Tibial nerve (tissue), 4 donors: ENCODE results near the gene MAN1B1.

Experiments used
- EP300 ChIP-seq, 2 donors: sonication (generic); formaldehyde crosslinking; IDR thresholded peaks; one replicate each; pipeline ENCODE4 v1.6.1; 2017; ENCODE audit warnings: antibody characterized with exemption in 2 of 2, mild to moderate bottlenecking in 1 of 2
- POLR2A ChIP-seq, 2 donors: fragments of 450-650 bp; IDR thresholded peaks; one replicate each; pipeline ENCODE4 v1.6.1; 2017; ENCODE audit warnings: antibody characterized with exemption in 2 of 2, mild to moderate bottlenecking in 2 of 2, moderate library complexity in 2 of 2
- TF ChIP-seq, protein P1 (sequence below), 5 experiments: fragments of 200-600 bp in 3 of 5; fragments of 450-650 bp in 2 of 5; sonication (generic) in 3 of 5; IDR thresholded peaks; one replicate each; pipeline ENCODE4 v1.5.1; 2016 to 2019; ENCODE audit warnings: antibody characterized with exemption in 5 of 5, mild to moderate bottlenecking in 3 of 5, moderate library complexity in 2 of 5

- TF ChIP-seq, protein P1, sequence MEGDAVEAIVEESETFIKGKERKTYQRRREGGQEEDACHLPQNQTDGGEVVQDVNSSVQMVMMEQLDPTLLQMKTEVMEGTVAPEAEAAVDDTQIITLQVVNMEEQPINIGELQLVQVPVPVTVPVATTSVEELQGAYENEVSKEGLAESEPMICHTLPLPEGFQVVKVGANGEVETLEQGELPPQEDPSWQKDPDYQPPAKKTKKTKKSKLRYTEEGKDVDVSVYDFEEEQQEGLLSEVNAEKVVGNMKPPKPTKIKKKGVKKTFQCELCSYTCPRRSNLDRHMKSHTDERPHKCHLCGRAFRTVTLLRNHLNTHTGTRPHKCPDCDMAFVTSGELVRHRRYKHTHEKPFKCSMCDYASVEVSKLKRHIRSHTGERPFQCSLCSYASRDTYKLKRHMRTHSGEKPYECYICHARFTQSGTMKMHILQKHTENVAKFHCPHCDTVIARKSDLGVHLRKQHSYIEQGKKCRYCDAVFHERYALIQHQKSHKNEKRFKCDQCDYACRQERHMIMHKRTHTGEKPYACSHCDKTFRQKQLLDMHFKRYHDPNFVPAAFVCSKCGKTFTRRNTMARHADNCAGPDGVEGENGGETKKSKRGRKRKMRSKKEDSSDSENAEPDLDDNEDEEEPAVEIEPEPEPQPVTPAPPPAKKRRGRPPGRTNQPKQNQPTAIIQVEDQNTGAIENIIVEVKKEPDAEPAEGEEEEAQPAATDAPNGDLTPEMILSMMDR (IDR thresholded peaks at IDR 0.05): no peak
- TF ChIP-seq POLR2A (IDR thresholded peaks at IDR 0.05): no peak
- no peak for TF ChIP-seq EP300 (IDR thresholded peaks at IDR 0.05)
Observed at GRCh38 chr9:137156567-137157375, 70.0 kb downstream of the MAN1B1 start.
